ENCODE data around the gene TATDN2.
A peak's percentile ranks its signal among the peaks of the same experiment; 100 is the strongest.

The TATDN2 gene, protein sequence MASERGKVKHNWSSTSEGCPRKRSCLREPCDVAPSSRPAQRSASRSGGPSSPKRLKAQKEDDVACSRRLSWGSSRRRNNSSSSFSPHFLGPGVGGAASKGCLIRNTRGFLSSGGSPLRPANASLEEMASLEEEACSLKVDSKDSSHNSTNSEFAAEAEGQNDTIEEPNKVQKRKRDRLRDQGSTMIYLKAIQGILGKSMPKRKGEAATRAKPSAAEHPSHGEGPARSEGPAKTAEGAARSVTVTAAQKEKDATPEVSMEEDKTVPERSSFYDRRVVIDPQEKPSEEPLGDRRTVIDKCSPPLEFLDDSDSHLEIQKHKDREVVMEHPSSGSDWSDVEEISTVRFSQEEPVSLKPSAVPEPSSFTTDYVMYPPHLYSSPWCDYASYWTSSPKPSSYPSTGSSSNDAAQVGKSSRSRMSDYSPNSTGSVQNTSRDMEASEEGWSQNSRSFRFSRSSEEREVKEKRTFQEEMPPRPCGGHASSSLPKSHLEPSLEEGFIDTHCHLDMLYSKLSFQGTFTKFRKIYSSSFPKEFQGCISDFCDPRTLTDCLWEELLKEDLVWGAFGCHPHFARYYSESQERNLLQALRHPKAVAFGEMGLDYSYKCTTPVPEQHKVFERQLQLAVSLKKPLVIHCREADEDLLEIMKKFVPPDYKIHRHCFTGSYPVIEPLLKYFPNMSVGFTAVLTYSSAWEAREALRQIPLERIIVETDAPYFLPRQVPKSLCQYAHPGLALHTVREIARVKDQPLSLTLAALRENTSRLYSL

GRCh38 chr3:10248184-10248983 lies at the start of gene TATDN2:
TSS of gene TATDN2 (plus strand) at chr3:10248459. CDS start at chr3:10249201, 742 bp downstream.
- DNase-seq: peak; percentile 97 to 98

GRCh38 chr3:10198761-10199649 lies 49.3 kb upstream of the TATDN2 start:
- peak; percentile 48 to 54 for DNase-seq

DNA sequence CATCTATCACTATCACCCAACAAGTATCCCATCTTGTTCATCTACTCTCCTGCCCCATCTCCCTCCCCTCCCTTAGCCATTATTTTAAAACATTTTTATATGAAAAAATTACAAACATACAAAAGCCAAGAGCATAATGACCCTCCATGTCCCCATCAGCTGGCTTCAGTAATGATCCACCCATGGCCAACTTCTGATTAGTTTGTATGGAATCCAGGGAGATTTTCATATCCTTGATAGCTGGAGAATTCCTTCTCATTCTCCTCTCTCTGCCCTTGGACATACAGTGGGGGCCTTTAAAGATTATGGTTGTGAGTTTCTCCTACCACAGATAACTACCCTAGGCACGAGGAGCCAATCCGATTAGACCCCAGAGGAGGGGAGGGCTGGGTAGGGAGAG lies 43.3 kb upstream of the TATDN2 start:
- DNase-seq: no peak

DNA sequence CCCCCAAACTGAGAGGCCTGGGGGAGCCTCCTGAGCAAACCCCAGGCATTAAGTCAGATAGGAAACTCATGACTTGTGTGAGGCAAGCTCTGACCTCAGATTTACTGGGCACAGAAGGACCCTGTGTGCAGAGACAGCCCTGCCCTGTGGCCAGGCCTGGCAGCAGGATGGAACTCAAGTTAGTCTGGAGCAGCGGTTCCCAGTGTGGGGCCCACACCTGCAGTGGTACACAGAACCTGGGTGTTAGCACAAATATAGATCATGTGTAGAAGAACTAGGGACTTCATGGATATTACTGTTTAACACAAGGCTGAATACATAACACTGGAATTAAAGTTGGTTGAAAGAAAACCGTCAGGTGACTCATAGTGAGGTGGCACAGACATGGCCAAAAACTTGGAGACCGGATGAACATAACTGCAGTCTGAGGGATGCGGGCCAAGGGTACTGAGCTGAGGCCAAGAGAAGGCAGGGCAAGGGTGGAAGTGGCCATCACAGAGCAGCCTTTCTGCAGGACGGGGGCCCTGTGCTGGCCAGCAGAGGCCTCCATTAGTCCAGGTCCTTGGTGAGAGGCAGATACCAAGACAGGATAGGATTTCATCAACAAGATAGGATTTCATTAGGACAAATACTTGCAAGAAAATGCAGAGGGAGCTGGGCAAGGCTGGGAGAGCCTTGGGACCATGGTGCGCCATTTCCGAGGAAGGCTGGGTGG lies 42.7 kb upstream of the TATDN2 start:
- no peak for DNase-seq

DNA sequence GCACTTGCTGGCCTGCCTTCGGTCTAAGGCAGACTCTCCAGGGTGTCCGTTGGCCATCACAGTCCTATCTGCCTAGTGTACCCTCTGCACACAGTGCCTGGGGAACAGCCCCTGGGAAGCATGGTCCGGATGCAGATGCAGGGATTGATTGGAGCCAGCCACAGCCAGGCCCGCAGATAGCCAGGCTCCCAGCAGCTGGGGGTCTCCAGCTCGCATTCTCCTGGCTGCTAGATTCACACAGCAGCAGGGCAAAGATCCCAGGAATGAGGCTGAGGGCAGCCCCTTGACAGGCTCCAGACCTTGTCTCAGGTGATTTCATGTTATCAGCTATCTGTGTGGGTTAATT lies 42.1 kb upstream of the TATDN2 start:
- DNase-seq: no peak

DNA sequence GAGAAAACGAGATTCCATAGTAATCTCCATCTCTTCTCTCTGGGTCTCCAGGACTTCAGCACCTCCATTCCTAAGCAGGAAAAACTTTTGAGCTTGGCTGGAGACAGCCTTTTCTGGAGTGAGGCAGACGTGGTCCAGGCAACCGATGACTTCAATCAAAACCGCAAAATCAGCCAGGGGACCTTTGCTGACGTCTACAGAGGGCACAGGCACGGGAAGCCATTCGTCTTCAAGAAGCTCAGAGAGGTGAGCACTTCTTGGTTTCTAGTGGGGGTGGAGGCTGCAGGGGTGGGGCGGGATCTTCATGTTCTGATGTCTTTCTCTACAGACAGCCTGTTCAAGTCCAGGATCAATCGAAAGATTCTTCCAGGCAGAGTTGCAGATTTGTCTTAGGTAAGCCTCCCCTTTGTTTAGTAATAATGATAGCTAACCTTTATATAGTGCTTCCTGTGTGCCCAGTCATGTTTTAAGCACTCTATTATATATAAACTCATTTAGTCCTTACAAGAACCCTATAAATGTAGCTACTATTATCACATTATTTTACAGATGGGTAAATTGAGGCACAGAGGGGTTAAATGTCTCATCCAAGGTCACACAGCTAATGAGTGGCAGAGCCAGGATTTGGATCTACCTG lies 35.0 kb upstream of the TATDN2 start:
- DNase-seq: no peak

DNA sequence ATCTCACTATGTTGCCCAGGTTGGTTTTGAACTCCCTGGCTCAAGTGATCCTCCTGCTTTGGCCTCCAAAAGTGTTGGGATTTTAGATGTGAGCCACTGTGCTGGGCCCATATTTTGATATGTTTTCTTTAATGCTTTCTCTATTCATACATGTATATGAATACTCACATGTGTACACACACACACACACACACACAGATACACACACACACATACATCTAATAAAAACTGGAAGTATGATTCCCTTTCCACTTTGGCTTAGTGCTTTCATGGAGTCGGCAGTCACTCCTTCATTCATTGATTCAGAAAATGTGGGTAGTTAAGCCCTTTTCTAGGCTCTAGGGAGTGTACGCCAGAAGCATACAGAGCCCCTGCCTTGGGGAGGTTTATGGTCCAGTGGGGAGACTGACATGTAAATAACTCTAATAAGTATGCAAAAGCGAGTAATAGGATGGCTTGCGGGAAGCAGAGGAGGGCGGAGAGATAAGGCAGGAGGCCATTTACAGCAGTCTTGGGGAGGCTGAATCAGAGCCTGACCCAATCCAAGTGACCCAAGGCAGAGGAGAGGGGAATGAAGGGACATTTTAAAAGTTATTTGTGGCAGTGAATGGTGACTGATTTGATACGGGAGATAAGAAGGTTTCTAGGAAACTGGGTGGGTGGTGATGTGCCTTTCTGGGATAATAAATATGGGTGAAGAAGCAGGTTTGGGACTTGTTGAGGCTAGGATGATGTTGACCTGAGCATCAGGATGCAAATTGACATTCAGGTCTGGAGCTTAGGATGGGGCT lies 32.5 kb upstream of the TATDN2 start:
- no peak for DNase-seq

- DNase-seq: no peak
Measured at GRCh38 chr3:10217359-10217758, 30.9 kb upstream of the TATDN2 start.

- no peak for DNase-seq
Measured at GRCh38 chr3:10219737-10220136, 28.5 kb upstream of the TATDN2 start.

GRCh38 chr3:10223676-10224639 lies 24.3 kb upstream of the TATDN2 start:
- DNase-seq: peak; percentile 62 to 72

DNA sequence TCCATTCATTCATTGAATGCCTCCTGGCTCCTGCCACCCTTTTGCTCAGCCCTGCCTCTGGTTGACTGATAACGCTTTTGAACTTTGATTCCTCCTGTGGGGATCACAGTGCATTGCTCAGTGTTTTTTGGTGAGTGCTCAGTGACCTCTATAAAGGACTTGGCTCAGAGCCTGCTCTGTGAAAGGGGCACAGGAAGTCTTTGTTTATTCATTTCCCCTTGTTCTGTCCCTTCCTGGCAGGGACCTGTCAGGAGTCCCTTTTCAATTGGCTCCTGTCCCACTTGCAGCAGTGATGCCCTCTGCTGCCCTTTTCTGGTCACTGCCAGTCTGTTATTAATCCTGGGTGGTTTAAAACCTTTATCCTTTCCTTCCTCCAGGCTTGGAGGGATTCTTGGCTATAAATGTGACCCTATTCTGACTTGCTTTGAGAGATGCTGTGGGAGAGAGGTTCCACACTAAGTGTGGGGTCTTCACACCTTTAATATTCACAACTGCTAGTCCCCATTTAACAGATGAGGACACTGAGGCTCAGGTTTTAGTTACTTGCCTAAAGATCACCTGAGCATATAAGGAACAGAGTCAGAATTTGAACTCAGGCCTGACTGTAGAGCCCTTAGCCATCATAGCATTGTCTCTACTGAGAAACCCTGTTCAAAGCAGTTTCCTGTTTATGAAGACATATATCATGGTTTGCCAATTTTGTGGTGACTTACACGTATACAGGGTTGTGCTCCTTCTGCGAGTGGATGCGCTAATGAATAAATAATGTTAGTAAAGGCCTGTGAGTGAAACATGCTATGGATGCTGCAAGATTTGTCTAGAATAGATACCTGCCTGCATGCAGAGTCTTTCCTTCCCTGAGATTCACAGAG lies 23.2 kb upstream of the TATDN2 start:
- peak; percentile 87 to 91 for DNase-seq

GRCh38 chr3:10226293-10226692 lies 22.0 kb upstream of the TATDN2 start:
- no peak for DNase-seq

- DNase-seq: peak; percentile 96
Measured at GRCh38 chr3:10228248-10228950, 19.9 kb upstream of the TATDN2 start.

DNA sequence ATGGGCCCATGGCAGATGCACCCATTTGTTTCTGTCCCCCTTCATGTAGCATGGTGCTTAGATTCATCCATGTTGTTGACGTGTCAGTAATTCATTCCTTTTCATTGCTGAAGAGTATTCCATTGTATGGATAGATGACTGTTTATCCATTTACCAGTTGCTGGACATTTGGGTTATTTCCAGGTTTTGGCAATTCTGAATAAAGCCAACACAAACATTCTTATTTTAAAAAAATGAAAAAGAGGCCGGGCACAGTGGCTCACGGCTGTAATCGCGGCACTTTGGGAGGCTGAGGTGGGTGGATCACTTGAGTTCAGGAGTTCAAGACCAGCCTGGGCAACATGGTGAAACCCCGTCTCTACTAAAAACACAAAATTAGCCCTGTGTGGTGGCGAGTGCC lies 18.7 kb upstream of the TATDN2 start:
- DNase-seq: no peak

- DNase-seq: peak; percentile 33 to 41
Measured at GRCh38 chr3:10232137-10232536, 16.1 kb upstream of the TATDN2 start.

DNA sequence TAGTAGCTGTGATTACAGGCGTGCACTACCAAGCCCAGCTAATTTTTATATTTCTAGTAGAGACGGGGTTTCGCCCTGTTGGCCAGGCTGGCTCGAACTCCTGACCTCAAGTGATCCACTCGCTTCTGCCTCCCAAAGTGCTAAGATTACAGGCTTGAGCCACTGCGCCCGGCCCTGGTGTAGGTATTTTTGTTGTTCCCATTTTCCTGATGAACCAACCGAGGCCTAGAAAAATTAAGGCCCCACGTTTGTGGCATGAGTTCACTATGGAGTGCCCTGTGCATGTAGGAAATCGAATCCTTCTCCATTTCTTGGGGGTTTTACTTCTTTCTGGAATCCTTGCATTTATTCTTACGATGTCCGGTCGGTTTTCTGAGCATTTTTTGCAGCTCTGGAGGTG lies 14.3 kb upstream of the TATDN2 start:
- no peak for DNase-seq

DNA sequence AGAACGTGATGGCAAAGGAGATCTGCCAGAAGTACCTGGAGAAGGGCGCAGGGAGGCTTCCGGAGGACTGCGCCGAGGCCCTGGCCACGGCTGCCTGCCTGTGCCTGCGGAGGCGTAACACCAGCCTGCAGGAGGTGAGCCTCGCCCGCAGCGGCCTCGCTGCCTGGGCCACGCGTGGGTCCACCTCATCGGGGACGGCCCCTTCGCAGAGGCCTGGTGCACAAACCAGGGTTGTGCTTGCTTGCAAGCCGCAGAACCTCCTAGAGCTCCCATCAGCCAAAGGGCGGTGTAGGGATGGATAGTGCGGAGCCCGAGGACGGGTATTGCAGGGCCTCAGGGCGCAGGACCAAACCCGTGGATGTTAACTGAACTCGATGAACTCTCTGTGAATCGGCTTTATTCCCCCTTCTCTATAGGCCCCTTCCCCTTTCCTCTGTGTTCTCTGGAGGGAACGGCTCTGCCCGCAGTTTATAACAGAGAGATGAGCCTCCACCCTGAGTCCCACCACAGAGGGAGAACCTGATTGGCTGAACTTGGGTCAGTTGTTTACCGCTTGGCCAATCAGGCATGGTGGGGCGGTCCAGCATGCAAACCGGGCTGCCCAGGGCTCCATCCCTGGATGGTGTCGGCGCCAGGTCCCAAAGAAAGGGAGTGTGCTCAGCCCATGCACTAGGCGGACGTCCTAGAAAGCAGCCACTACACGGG lies 13.6 kb upstream of the TATDN2 start:
- DNase-seq: no peak
